Activated gamma-delta T cell (primary cell): ENCODE results near the gene PTPRN2.

Experiments used
- DNase-seq: peaks from one replicate; lab custom pipeline; 2025; lab: John Stamatoyannopoulos, UW

PTPRN2 gene

GRCh38 chr7:158093156-158093796 is 494.3 kb downstream of the PTPRN2 start:
- DNase-seq: no peak

DNA sequence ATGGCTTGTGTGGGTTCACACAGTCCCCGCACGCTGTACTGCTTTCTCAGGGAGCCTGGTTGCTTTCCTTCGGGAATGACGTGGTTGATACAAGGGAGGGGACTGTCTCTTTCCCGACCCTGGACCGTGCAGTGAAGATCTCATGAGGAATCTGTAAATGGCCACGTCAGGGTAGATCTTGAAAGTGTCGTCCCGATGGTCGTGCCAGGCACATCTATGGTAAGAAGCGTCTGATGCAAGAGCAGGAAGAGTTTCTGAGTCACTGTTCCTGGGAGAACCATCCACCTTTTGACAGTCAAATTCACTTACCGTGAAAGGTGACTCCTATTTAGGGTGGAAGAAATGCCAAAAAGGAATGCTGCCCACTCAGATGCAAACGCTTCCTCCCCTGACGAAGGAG is 500.4 kb downstream of the PTPRN2 start:
- DNase-seq: no peak

- no peak for DNase-seq
Observed at GRCh38 chr7:158085741-158086695, 501.6 kb downstream of the PTPRN2 start.

- no peak for DNase-seq
Observed at GRCh38 chr7:158084555-158084954, 503.1 kb downstream of the PTPRN2 start.

DNA sequence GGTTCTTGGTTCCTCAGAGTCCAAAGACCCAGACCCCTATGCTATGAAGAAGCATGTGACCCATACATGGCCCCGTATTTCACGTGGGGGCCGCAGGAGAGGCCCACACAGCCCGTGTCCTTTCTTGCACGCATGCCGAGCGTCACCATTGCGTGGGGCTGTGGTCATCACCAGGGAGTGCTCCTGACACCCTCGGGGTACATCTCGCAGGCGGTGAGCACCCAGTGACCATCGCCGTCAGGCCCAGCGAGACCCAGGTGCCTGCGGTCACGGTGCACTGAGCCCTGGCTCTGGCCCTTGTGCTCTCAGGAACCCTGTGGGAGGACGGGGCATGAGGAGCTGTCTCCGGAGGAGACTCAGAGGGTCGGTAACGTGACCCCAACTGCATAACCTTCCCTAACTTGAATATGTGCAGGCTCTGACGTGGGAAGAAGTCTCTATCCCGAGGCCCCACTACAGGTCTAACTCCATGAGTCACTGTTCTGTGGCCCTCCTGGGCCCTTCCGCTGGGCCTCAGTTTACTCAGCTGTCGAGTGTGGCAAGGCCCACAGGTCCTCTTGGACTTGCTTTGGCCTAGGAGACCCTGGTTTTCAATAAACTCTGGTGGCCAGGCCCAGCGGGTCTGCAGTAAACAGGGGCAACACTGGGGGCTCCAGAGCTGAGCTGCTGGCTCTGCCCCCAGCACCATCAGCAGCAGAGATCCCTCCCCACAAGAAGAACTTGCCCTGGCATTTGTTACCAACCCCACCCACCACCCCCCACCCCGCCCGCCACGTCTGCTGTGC is 503.9 kb downstream of the PTPRN2 start:
- DNase-seq: no peak

- DNase-seq: no peak
Observed at GRCh38 chr7:158082761-158083160, 504.9 kb downstream of the PTPRN2 start.

DNA sequence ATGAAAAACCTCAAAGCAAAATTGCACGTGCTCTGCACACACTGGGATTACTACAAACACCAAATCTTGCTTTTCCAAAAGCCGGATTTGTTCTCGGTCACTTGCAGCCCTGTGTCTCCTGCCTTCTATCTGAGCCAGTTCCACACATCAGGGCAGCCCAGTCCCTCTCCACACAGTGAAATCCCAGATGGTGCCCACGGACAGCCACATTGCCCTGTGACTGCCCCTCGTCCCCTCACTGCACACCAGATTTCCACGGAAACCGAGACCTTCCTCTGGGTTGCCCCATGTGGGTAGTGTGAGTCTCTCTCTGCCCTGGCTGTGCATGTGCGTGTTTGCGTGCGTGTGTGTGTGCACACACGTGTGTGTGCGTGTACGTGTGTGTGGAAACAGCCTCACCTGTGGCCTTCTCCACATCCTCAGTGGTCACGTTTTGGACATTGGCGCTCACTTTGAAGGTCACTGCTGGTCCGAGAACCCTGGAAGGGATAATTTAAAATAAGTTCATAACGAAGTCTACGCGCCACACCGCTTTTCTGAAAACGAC is 506.7 kb downstream of the PTPRN2 start:
- DNase-seq: no peak

GRCh38 chr7:158077934-158078910 is 509.4 kb downstream of the PTPRN2 start:
- DNase-seq: no peak

- no peak for DNase-seq
Observed at GRCh38 chr7:158077151-158077840, 510.3 kb downstream of the PTPRN2 start.

DNA sequence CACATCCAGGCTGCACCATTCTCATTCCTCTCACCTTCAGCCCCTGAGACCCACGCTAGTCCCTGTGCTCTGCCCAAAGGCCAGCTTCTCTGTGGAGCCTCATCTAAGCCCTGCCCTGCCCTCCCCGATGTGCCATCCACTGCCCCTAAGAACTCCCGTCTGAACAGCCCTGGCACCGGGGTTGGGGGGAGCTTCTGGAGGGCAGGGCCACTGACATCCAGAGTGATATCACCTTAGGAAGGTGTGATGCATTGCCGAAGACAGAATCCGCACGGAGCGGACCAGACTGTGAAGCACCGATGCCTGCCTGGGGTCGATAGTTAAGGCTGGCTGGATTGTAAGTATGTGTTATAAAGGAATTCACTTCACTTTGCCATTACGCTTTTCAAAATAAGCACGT is 511.0 kb downstream of the PTPRN2 start:
- DNase-seq: no peak

DNA sequence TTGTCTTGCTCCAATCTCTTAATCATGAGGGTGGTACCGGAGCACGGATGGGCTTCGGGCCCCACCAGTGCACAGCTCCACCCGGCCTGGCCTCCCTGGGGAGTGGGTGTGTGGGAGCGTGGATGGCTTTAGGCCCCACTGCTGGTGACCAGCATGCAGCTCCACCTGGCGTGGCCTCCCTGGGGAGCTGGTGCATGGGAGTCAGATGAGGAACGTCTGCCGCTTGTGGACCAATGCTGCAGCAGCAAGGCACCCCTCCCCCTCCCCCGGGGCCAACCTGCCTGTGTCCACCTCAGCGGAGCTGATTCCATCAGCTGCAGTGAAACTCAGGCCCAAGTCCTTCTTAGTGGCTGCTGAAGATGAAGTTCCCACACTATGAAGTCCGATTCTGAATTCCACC is 511.4 kb downstream of the PTPRN2 start:
- DNase-seq: no peak

DNA sequence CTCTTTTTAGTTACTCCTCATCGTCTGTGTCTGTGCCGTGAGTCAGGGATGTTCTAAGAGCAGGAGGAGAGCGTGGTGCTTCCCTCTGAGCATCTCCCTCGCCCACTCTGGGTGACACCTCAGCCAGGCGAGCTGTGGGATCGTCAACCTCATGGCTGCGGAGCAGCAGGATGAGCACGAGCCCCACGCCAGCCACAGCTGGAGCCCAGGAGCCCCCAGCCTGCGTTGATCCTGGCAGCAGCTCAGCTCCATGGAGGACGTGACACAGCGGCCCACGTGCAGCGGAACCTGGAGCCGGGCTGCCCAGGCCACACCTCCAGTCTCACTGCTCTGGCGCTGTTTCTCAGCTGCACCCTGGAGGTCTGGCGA is 512.0 kb downstream of the PTPRN2 start:
- DNase-seq: no peak

DNA sequence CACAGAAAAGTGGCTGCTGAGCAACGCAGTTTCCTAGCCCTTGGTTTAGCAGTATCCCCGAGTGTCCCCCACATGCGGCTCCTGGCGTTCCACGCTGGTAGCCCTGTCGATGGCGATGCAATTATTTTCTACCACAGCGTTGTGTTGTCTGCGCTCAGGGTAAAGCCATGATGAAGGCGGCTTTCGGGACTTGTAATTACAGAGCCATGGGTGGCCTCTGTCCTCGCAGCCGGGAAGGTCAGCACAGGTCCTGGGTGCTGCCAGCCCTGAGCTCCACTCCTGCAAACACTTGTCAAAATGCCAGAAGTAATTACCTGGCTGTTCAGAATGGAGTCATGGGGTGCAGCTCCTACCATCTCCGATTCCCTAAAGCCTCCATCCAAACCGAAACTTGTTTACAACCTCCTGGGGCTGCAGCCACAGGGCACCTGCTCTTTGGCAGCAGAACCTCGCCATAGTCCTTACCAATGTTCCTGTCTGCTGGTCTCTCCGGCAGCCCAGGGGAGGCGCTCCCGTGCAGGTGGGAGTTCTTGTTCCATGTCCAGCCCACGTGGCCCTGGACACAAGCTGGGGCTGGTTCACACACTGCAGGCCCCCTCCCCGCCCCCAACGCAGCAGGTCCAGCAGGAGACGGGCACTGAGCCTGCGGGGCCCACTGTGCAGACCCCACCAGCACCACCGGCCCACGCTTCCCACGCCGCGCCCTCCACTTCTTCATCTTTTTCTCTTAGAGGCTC is 512.6 kb downstream of the PTPRN2 start:
- DNase-seq: no peak

DNA sequence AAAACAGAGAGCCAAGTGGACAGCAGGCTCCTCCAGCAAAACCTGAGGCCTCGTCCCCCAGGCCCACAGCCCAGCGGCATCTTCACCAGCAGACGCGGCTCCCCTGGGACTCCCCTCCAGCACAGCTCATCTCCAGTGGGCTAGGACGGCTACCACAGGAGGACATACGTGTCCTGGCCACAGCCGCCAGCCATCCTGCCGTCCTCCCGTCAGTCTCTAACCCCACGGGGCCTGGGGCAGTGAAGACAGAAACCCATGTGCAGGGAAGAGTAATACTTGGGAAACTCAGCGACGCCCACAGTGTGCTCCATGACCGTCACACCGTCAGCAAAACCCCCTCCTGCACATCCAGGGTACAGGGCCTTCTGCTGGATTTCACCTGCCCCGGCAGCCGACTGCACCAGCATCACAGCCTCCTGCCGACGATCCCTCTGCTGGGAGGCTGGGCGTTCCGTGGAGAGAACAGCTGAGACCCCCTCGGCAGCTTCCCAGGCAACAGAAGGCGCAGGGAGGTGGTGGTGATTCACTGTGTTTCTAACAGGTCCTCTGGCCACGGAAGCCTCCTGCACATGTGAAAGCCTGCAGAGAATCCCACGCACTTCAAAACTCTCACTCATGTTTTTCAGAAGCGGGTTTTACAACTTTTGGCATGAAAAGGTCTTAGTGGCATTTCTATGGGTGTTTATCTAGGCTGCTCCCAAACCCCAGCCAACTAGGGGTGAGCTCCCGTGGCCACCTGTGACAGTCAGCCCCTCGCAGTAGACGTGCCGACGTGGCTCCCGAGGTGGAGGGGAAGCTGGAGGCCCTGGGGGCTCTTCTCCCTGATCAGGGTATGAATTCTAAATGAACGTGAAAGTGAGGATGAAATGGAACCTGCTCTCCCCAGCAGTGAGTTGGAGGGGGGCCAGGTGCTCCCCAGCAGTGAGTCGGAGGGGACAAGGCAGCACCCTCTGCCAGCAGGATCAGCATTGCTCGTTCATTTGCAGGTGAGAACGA is 513.5 kb downstream of the PTPRN2 start:
- DNase-seq: no peak

- DNase-seq: no peak
Observed at GRCh38 chr7:158072991-158073730, 514.5 kb downstream of the PTPRN2 start.

GRCh38 chr7:158070222-158070920 is 517.3 kb downstream of the PTPRN2 start:
- no peak for DNase-seq

- no peak for DNase-seq
Observed at GRCh38 chr7:158068853-158069252, 518.8 kb downstream of the PTPRN2 start.
